Spleen (tissue), 7 donors: ENCODE measurements around the gene APBB2.

ENCODE experiments used
- CTCF ChIP-seq, 11 experiments: fragments of 200-600 bp in 7 of 11; fragments of 450-650 bp in 4 of 11; sonication (generic) in 4 of 11; IDR thresholded peaks in 8 of 11; conservative IDR thresholded peaks in 3 of 11; 1 replicate in 7 of 11; 2 replicates in 4 of 11; pipeline versions ENCODE4 v1.4.0 to v1.8.0; 2016 to 2021; ENCODE audit warnings: antibody characterized with exemption in 11 of 11, inconsistent platforms in 4 of 11, mild to moderate bottlenecking in 1 of 11
- POLR2A ChIP-seq, 3 donors: fragments of 450-650 bp; IDR thresholded peaks; one replicate each; pipeline ENCODE4 v1.5.1; 2017; ENCODE audit warnings: antibody characterized with exemption in 3 of 3, mild to moderate bottlenecking in 1 of 3
- POLR2AphosphoS5 ChIP-seq, 3 donors: sonication (generic); formaldehyde crosslinking; IDR thresholded peaks; one replicate each; pipeline ENCODE4 v1.5.1; 2017; ENCODE audit warnings: antibody characterized with exemption in 3 of 3
- donor health status: DM: no; HTN: no; CAD: no; lungs with moderate emphysema.
- donor health status: DM: no; HTN: no; CAD: no.
- donor health status: DM: no; HTN: no; CAD: no.

GRCh38 chr4:41137879-41138278, 76.5 kb downstream of the APBB2 start:
- TF ChIP-seq CTCF (IDR thresholded peaks at IDR 0.05 in 8 of 11, conservative IDR thresholded peaks at IDR 0.05 in 3 of 11) (no peak), POLR2A (IDR thresholded peaks at IDR 0.05) (no peak), POLR2AphosphoS5 (IDR thresholded peaks at IDR 0.05) (no peak)
